T1000 (cell line): ENCODE measurements around the gene TCERG1.
"Not testable (repeated sequence)": the region's sequence is repeated elsewhere in the genome, so short reads cannot be mapped to it uniquely, and the experiment has no call there.

Experiments
- DNase-seq: peaks from one replicate; lab custom pipeline; 2025; ENCODE audit warnings: mixed read lengths; lab: John Stamatoyannopoulos, UW

Gene TCERG1

DNA sequence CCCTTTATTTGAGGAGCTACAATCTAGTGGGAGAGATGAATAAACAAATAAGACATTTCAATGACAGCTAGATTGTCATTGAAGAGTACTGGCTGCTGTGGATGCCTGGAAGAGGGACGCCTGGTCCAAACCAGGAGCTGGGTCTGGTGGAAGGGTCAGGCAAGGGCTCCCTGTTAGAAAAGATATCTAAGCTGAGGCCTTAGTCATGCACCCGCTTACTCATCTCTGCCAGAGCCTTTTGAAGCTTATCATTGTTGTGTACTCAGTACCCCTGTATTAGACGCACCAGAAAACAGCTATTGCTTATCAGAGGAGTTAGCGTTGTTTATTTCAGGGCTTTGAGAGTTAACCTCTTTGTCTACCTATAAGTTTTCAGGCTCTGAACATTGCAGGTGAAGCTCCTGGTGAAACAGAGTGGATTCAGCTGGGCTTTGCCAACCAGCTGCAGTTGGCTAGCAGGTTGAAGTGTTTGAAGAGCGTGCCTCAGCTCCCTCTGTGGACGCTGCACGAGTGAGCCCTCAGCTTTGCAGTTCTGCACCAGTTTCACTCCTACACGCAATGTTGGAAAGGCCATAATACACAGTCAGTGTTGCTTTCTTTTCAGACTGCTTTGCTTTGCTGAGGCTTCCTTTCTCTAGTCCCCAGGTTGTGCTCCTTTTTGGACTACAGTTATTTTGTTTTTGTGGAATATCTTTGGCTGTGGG lies 74.4 kb downstream of the TCERG1 start:
- DNase-seq, result no peak

- DNase-seq, result no peak
These were observed 76.6 kb downstream of the TCERG1 start for GRCh38 chr5:146523698-146524097.

GRCh38 chr5:146527785-146528184 lies 80.7 kb downstream of the TCERG1 start:
- no peak for DNase-seq

GRCh38 chr5:146528236-146528635 lies 81.1 kb downstream of the TCERG1 start:
- DNase-seq, result no peak

DNA sequence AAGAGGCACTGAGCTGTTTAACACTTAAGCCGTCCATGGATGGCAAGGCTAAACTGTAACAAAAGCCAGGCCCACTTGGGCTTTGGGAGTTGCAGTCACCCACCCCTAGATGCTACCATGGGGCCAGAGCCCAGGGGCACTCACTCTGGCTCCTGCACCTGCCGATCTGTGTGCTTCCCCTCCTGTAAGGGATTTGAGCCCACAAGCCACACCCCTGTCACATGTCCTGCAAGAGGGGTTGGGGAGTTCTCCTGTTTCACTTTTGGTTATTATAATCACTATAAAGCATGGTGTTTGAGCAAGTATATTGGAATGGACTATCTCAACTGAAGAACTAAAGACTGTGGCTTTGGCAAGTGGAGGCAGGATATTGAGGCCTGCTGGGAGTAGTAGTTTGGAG lies 82.9 kb downstream of the TCERG1 start:
- DNase-seq, result no peak

DNA sequence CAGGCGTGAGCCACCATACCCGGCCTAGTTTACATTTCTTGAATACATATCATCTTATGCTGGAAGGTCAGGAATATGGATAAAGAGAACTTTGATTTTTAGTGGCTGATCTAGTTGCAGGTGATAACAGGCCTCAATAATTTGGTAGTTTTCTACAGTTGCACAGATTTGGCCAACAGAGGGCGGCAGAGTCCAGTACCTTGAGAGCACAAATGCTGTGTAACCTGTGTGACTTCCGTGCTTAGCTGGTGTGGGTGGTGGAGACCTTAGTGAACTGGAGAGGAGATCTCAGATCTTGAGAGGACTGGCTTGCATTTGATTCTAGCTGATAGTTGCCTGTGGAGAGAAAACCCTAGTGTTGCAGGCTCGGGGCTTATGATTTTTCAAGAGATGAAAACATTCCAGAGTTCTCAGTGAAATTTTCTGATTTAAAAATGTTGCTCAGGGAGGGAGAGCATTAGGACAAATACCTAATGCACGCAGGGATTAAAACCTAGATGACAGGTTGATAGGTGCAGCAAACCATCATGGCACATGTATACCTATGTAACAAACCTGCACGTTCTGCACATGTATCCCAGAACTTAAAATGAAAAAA lies 86.2 kb downstream of the TCERG1 start:
- DNase-seq, result peak; percentile 32

DNA sequence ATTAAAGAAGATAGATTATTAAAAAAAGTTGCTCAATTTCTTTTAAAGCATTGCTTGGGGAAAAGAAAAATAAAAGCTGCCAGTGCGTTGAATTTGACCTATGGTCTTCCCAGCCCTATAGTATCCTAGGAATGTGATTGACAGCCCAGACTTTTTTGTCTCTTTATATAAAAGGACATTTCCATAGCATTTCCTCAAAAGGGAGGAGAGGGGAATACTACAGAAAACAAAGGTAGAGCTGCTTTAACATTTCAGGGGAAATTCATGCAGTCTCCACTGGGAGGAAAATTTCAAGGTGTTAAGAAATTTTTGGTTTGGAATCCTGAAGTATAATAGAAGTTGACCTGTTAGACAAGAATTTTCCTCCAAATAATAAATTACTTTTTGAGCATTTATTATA lies 86.7 kb downstream of the TCERG1 start:
- no peak for DNase-seq

- no peak for DNase-seq
These were observed 91.3 kb downstream of the TCERG1 start for GRCh38 chr5:146538432-146538831.

DNA sequence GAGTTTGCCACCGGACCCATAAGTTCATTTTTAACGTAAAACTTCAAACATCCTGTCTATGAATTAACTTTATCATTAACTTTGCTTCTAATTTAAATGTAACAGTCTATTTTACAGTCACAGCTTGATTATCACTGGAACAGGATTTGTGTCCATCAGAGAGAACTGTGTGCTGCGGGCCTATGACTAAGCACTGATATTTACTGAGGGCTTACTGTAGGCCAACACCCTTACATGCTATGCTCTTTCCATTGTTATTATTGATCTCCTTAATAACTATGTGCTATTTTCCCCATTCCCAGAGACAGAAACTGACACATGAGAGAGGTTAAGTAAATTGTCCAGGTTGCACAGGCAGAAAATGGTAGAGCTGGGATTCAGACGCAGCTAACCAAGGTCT lies 92.8 kb downstream of the TCERG1 start:
- DNase-seq, result no peak

GRCh38 chr5:146540414-146540813 lies 93.3 kb downstream of the TCERG1 start:
- DNase-seq, result no peak

DNA sequence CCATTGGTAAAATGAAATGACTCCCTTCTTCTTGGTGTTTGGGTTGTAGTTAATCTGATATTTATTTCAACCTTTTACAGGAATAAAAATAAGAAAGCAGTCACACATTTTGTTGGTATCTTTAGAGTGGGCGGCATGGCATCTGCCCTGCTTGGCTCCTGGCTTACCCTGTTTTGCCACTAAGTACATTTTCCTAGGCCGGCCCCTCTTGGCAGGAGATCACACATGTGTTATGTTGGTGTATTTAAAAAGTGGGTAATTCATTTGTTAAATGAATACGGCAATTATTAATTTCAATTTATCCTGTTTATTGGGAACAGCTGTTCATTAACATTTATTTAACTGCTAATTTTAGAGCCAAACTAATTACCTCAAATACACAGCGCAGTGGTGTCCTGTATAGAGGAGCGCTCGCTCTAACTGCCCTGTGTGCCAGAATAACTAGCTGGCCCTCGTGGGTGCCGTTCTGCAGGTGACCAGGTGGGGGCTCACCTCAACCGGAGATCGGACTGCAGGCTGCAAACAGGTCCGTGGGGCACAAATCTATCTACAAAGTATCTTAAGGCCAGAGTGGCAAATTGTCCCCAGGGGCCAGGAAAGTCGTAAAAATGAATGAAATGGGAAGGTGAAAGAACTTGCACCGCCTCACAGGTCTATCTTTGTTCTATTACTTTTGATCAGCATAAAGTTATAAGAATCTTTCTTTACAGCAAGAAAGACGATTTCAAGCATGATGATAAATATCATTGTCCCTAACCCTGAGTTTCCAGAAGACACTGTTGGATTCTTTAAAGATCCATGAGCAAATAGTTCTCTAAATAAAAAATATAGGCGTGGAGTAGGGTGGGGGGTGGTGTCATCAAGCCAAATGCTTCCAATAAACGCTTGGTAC lies 95.1 kb downstream of the TCERG1 start:
- peak; percentile 48 for DNase-seq

- no peak for DNase-seq
These were observed 97.1 kb downstream of the TCERG1 start for GRCh38 chr5:146544232-146544631.

- no peak for DNase-seq
These were observed 101.8 kb downstream of the TCERG1 start for GRCh38 chr5:146548781-146549449.

GRCh38 chr5:146549615-146550014 lies 102.5 kb downstream of the TCERG1 start:
- DNase-seq, result no peak

- no peak for DNase-seq
These were observed 106.3 kb downstream of the TCERG1 start for GRCh38 chr5:146553446-146553845.

GRCh38 chr5:146556884-146557283 lies 109.8 kb downstream of the TCERG1 start:
- DNase-seq, result not testable (repeated sequence)

DNA sequence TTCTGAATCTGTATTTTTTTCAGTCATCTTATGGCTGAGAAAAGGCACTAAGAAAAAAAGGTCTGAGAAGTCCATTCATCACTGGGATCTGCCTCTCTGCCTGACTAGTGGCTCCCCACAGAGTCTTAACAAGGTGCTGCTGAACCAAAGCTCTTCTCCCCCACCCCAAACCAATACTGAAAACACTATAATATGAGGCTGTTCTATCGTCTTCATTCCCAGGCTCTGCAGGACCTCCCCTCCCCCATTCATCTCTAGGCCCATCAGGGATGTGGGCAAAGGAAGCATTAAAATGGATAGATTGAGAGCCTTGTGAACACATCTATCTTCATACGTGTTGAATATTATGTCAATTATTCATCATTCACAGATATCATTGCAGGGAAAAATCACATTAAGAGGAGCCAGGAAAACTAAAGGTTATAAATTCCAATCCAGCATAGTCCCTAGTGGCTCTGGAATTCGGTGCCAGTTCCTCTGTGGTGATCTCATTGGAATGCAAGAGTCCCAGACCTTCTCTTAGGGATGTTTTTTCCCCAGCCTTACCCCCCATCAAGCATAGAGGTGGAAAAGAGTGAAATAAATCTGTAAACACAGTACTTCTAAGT lies 113.2 kb downstream of the TCERG1 start:
- peak; percentile 17 for DNase-seq
